Urinary bladder (tissue), 4 donors: Measurements from ENCODE around the gene PRR18. TPM values are rescaled to one million over a fixed set of nuclear protein-coding genes. Genes with fewer than 3 reads are reported as not detected.

Experiments used
- DNase-seq: peaks from one replicate; pipeline ENCODE4 v3.0.0-alpha.2; 2015; ENCODE audit errors: extremely low spot score
- H3K27ac ChIP-seq: one replicate; pipeline ENCODE4 v1.5.1; 2013; ENCODE audit warnings: low read depth, mild to moderate bottlenecking, moderate library complexity
- H3K36me3 ChIP-seq: one replicate; pipeline ENCODE4 v1.6.1; 2013; ENCODE audit warnings: mild to moderate bottlenecking, moderate library complexity; ENCODE audit not compliant: insufficient read depth
- H3K4me1 ChIP-seq: one replicate; pipeline ENCODE4 v1.6.1; 2013; ENCODE audit warnings: mild to moderate bottlenecking, moderate library complexity; ENCODE audit not compliant: insufficient read depth
- H3K4me3 ChIP-seq: one replicate; pipeline ENCODE4 v1.5.1; 2013; ENCODE audit warnings: low read depth, low read length
- WGBS: extraction: QIAGEN DNeasy Blood & Tissue Kit; methylation state at CpG from one replicate; pipeline ENCODE4 v1.1.7; 2013; 5-methylcytosine and 5-hydroxymethylcytosine counted together
- polyA plus RNA-seq: library from polyadenylated mRNA; stranded (reverse); fragments of 200-250 nt; gene quantifications from one replicate; pipeline ENCODE4 v1.2.3, GENCODE V29; 2013
- total RNA-seq: library from RNA; depleted of rRNA; stranded (reverse); fragments of >200 nt; gene quantifications from one replicate; pipeline ENCODE4 v1.2.3, GENCODE V29; 2014
- donor health status: healthy with polysubstance abuse.
- donor health status: healthy.

PRR18 gene
- total and polyA plus RNA-seq, 2 donors: not detected

DNA sequence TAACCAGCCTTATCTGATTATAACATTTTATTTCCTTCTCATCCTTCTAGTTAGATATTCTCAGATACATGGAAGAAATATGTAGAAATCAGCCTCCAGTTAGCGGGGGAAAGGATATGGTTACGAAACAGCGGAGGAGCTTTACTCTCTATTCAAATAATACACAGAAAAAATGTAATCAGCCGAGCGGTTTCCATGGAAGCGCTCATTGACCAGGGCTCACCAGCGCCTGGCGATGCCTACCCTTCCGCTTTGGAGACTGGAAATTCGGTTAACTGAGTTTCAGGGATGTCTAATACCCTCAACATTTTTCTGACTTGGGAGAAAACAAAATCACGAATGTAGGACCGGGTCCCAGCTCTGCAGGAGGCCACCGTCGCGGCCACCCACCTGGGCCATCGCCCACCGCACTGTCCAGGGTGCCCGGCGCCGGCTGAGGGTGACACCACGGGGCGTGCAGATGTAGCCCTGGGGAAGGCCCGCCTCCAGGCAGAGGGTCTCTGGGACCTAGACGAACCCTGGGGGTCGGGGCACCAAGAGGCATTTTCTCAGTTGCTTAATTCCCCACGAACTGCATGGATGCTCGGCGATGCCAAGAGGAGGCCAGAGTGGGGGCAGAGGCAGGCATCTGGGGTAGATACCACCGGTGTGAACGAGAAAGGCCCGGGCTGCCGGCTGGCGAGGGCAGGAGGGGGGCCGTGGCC, 1.7 kb downstream of the PRR18 start:
- WGBS: 53% methylated on average over 34 of the region's 34 CpGs
- Histone ChIP-seq H3K27ac (no peak overlapping the region), H3K4me3 (peak overlapping the region; percentile 52), H3K4me1 (peaks cover 5% of the 10 kb centered on the region), H3K36me3 (no peaks in the 10 kb centered on the region)
- no peak for DNase-seq

DNA sequence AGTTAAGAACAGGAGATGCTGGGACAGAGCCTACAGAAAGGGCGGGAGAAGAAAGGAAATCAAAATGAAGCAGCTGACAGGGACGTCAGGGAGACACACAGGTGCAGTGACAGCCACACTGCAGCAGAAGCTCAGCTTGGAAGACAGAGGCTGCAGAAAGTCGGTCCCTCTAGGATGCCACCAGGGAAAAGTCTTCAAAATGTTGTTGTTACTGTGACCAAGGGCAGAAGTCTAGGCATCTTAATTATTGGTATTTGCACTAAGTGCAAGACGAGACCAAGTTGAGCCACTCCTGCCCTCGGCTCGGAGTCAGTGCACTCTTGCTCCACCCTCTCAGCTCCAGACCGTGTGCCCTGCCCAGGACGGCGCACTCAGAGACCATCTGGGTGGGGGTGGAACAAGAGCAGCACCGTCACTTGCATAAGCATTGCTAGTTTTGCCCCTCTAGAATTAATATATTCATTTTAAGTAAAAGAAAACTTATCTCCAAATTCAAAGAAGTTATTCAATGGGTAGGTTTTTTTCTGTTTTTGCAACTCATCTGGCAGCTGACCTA, 2.6 kb downstream of the PRR18 start:
- Histone ChIP-seq H3K36me3 (no peaks in the 10 kb centered on the region), H3K4me3 (no peak overlapping the region), H3K27ac (no peak overlapping the region), H3K4me1 (peaks cover 5% of the 10 kb centered on the region)
- no peak for DNase-seq
- WGBS: 50% methylated on average over 10 of the region's 10 CpGs

DNA sequence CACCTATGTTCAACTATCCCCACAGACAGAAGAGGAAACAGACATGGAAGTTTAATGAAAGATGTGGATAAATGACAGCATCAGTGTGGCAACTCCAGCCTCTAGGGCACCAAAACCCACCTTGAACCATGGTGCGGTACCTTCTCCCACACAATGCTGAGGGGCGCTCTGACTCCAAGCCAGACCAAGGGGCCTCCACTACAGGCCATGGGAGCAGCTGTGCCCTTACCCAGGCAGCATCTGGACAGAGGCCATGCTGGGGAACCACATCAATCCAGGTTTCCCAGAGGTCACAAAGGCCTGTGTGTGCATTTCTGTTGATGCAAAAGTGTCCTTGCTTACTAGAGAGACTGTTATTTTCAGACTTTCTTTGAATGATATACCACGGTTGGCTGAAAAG, 4.1 kb downstream of the PRR18 start:
- Histone ChIP-seq H3K36me3 (no peaks in the 10 kb centered on the region), H3K4me1 (peaks cover 5% of the 10 kb centered on the region), H3K27ac (no peak overlapping the region), H3K4me3 (no peak overlapping the region)
- no peak for DNase-seq
- 84% methylated on average over 3 of the region's 3 CpGs for WGBS

DNA sequence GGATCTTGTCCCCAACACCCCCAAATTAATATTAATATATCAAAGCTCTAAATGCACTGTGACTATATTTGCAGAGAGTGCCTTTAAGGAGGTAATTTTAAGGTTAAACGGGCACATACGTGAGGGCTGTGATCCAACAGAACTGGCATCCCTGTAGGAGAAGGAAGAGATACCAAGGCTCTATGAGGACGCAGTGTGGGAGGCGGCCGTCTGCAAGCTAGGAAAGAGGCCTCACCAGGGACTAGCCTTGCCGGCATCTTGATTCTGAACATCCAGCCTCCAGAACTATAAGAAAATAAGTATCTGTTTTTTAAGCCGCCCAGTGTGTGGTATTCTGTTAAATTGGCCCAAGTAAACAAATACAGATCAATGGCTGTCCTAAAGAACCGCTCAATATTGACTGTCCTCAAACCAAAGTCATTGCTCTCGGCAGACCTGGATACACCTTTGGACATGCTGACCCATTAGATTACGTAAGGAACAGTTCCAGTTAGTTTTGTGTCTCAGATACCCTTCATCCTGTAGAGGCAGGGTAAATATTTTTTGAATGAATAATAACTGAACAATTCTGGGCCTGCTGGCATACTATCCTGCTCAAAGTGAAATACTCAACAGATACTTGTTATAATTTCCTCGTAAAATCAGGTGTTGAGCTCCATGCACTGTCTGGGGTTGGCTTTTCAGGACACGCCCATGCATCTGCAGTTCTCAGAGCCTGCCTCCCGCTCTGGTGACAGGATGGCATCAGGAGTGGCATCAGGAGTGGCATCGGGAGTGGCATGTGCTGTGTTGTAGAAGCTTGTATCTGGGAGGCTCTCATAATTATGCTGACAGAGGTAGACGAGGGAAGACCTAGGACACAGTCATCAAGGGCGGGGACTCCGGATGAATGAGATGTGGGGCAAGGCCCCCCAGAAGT, 6.3 kb downstream of the PRR18 start:
- no peak for DNase-seq
- WGBS: 89% methylated on average over 17 of the region's 17 CpGs
- Histone ChIP-seq H3K4me1 (no peaks in the 10 kb centered on the region), H3K4me3 (no peak overlapping the region), H3K36me3 (no peaks in the 10 kb centered on the region), H3K27ac (no peak overlapping the region)

DNA sequence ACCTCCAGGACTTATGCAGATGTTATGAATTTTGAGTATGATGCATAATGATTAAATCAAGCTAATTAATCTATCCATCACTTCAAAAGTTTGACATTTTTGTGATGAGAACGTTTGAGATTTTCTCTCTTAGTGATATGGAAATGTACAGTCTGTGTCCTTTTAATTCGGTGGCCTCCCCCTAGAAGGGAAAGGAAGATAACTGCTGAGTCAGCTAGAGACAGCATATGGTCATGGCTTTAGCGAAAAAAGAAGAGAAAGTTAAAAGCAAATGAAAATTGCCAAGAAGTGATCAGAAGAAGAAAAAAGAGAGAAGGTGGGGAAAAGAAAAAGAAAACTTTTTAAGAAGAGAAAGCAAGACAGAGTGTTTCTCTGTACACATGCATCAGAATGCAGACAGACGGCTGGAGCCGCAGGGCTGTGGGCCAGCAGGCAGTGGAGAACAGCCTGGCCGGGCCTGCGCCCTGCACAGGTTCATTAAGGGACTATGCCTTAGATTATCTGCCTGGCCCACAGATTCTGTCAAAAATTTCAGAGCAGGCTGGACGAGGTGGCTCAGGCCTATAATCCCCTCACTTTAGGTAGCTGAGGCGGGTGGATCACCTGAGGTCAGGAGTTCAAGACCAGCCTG, 7.7 kb downstream of the PRR18 start:
- Histone ChIP-seq H3K4me3 (no peak overlapping the region), H3K4me1 (no peaks in the 10 kb centered on the region), H3K27ac (no peak overlapping the region), H3K36me3 (no peaks in the 10 kb centered on the region)
- 78% methylated on average over 9 of the region's 9 CpGs for WGBS
- DNase-seq: no peak

DNA sequence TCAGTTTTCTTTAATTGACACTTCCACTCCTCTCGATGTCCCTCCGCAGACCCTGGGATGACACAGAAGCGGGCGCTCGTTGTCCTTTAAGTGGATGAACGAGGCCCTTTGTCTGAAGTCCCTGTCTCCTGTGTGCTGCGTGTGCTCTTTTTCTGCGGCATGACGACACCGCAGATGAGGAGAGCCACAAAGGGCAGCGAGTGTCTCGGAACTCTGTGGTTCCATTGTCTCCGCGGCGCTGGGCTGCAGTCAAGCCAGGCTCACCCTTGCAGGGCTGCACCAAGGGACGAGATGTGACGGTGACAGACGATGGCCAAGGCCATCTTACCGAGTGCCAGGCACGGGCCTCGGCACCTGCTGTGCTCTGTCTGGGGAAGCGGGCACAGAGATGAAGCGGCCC, 10.6 kb downstream of the PRR18 start:
- Histone ChIP-seq H3K4me3 (no peak overlapping the region), H3K36me3 (no peaks in the 10 kb centered on the region), H3K4me1 (no peaks in the 10 kb centered on the region), H3K27ac (no peak overlapping the region)
- 92% methylated on average over 23 of the region's 23 CpGs for WGBS
- no peak for DNase-seq

DNA sequence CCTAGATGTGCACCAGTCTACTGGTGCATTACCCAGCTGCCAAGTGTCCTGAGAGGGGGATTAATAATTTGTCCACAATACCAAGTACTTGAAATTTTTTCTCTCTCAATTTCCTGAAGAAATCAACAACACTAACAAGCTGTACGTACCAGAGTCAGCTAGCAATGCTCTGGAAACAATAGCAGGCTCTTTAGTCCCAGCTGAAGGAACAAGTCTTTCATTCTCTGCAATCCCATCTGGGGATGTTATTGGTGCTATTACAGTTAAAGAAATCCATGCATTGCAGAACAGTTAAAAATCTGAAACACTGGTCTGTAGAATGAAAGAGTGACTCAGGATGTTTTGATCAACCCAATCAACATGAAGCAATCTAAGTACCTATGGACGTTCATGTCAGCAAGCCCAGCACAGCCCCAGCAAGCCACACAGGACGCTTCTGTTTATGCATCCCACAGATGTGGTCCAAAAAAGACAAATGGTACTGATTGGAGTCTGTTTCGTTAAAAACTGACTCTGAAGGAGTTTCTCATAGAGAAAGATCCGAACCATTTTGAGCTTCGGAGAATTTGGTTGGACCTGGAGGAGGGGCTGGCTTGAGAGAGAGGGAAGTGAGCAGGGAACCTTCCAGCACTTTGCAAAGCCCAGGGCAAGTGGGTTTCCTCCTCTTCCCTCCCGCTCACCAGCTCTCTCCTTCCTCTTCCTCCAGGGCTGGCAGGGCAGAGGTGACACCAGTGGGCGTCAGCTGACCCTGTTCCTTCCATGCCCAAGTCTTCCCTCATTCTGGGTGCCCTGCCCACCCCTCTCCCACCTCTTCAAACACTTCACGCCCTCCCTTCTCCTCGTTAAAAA, 11.9 kb downstream of the PRR18 start:
- Histone ChIP-seq H3K4me1 (no peaks in the 10 kb centered on the region), H3K27ac (no peak overlapping the region), H3K4me3 (no peak overlapping the region), H3K36me3 (no peaks in the 10 kb centered on the region)
- 80% methylated on average over 10 of the region's 10 CpGs for WGBS
- DNase-seq: no peak

DNA sequence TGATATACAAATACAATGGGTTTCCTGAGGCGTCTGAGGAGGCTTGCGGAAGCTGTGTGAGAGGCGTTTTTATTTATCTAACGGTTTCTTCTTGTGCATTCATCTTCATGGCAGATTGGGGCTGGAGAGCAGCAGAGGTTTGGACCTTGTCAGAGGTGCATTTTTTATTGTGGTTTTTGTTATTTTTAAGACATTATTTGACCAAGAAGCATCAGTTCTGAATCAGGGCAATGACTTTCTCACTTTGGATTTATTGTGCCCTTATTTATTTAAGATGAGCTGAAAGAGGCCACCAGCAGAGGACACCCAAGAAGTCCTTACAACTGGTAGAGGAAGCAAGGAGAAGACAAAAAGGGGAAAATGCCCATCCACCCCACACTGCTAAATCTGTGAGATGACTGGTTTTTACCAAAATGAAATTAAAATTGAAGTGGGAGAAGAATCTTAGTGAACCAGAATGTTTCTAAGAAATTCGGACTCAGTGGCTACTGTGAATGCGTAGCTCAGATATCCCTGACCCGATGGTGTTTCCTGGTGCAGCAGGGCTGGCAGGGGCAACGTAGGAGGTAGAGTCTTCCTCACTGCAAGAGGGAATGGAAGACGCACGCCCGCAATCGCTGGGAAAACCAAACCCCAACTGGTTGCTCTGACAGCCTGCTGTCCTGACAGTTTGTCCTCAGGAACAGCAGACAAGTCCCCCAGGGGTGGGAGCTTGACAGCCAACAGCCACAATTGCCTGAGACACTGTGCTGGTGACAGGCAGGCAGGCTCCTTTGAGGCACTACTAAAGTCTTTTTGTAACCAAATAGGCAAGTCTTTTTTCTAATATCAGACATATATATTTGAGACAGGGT, 14.2 kb downstream of the PRR18 start:
- Histone ChIP-seq H3K36me3 (no peaks in the 10 kb centered on the region), H3K27ac (no peak overlapping the region), H3K4me1 (no peaks in the 10 kb centered on the region), H3K4me3 (no peak overlapping the region)
- WGBS: 80% methylated on average over 12 of the region's 12 CpGs
- no peak for DNase-seq

DNA sequence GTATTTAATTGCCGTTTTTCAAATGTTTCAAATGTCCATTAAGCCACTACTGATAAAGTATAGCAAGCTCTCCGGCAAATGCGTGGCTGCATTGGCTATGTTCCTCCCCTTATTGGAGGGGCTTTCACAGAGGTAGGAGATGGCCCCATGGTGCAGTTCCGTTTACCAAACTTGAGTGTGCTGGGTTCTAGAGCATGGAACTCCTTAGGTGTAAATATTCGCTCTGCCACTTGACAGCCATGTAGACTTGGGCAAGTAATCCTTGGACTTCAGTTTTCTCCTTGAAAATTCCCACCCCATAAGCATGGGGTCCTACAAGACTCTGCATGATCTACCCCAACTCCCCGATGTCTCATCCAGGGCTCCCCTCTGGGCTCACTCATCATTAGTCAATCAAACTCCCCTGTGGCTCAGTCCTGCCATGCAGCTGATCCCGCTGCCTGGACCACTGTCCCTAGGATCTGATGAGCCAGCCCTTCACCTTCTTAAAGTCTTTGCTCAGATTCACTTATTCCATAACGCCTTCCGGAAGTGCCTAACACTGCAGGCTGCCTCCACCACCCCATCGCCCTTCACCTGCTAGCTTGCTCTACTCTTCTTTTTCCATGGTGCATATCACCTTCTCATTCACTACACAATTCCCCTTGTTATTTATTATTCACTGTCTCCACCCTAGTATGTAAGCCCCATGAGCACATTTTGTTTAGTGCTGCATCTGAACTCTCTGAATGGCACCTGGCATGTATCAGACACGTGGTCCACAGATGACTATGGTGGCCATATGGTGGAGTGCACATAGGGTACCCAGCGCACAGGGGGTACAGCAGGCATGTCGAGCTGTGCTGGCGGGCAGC, 18.8 kb downstream of the PRR18 start:
- no peak overlapping the region for H3K27ac ChIP-seq
- no peak overlapping the region for H3K4me3 ChIP-seq
- 93% methylated on average over 14 of the region's 14 CpGs for WGBS
- DNase-seq: no peak
- H3K36me3 ChIP-seq: no peaks in the 10 kb centered on the region
- no peaks in the 10 kb centered on the region for H3K4me1 ChIP-seq

DNA sequence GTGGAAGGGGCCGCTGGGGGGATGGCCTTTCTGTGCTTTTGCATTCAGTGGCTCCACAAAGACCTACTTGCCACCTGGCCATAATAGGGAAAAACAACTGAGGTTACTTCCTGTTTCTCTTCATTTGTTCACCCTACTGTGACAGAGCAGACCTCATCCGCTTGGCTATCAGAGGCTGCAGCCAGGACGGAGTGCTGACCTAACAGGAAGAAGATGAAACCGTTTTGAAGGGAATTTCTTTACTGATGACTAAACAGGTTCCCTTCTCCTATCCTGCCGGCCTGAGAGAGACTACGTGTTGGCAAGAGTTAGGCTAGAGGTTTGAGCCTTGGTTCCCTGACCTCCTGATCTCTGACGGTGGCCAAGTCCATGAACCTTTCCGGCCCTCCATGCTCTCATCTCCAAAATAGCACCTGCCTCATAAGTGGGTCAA, 21.3 kb downstream of the PRR18 start:
- H3K4me3 ChIP-seq: no peak overlapping the region
- H3K36me3 ChIP-seq: no peaks in the 10 kb centered on the region
- no peak overlapping the region for H3K27ac ChIP-seq
- H3K4me1 ChIP-seq: no peaks in the 10 kb centered on the region
- DNase-seq: no peak
- WGBS: 64% methylated on average over 8 of the region's 8 CpGs

DNA sequence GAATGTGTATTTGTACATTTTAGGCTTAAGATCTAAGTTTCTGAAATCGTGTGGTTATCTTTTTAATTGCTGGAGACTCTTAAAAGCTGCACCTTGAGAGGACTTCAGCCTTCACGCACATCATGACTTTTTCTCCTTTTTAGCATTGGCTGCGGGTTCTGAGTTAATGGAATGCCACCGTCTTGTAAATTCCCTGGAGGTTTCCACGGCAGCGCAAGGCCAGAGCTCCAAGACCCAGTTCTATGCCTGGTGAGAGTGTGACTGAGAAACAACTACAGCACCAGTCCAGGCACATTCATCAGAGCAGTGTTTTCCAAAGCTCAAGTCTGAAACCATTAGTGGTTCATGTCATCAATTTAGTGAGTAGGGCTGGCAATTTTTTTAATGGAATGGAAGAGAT, 23.0 kb downstream of the PRR18 start:
- Histone ChIP-seq H3K27ac (no peak overlapping the region), H3K4me3 (no peak overlapping the region), H3K36me3 (no peaks in the 10 kb centered on the region), H3K4me1 (no peaks in the 10 kb centered on the region)
- DNase-seq: no peak
- WGBS: 33% methylated on average over 6 of the region's 6 CpGs

DNA sequence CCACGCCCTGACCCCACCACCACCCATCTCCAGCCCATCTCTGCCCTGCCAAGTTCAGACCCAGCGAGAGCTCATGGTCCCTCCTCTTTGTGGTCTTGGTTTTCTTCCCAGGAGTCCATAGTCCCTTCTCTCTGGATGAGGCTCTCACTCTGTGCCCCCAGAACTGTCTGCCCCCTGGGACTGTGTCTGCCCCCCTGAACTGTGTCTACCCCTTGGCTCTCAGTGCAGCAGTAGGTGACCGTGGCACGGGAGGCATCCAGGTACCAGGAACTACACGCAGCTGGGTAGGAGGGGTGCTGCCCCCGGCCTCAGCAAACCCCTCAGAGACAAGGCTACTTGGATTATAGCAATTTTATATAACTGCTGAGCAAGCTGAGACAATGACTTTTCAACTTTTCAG, 23.6 kb downstream of the PRR18 start:
- WGBS: 86% methylated on average over 6 of the region's 6 CpGs
- no peaks in the 10 kb centered on the region for H3K4me1 ChIP-seq
- no peak overlapping the region for H3K27ac ChIP-seq
- no peak overlapping the region for H3K4me3 ChIP-seq
- H3K36me3 ChIP-seq: no peaks in the 10 kb centered on the region
- no peak for DNase-seq
